HG02938 (cell line): Measurements from ENCODE around the gene ZDHHC14.
"Not testable (repeated sequence)": the region's sequence is repeated elsewhere in the genome, so short reads cannot be mapped to it uniquely, and the experiment has no call there.

Experiments
- ATAC-seq: cut with Tn5 transposase; IDR thresholded peaks from one replicate; pipeline ENCODE4 v1.9.1; 2021; ENCODE audit warnings: mild to moderate bottlenecking, moderate library complexity; ENCODE audit not compliant: unreplicated experiment

The ZDHHC14 gene

GRCh38 chr6:157561929-157562810 is 181.2 kb downstream of the ZDHHC14 start:
- peak; percentile 37 for ATAC-seq

- no peak for ATAC-seq
Observed at GRCh38 chr6:157562997-157563396, 182.0 kb downstream of the ZDHHC14 start.

DNA sequence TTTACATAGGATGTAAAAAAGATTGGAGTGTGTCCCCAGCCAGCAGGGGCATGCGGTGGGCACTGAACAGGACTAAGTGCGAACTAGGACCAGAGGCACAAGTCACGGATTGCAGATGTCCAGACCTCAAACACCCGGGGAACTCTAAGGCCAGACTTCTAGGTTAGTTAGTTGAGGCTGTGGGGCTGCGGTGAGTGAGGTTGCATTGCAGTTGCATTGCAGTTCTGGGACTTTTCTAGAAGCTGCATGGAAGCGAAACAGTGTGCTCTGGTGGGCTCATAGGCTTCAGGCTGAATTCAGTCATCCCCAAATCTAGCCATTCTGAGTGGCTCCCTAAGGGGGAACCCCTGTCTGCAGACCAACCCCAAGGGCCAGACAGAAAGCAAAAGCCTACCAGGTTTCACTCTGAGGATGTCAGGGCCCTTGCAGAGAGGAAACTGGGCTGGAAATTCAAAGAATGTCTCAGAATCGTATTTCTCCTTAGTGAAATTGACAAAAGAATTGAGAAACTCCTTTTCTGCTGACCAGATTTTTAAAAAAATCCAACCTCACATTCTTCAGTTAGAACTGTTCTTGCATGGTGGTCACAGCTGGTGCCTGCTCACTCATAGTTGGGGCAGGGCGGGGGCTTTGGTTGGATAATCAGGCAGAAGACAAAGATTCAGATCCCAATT is 182.8 kb downstream of the ZDHHC14 start:
- ATAC-seq = peak; percentile 71

DNA sequence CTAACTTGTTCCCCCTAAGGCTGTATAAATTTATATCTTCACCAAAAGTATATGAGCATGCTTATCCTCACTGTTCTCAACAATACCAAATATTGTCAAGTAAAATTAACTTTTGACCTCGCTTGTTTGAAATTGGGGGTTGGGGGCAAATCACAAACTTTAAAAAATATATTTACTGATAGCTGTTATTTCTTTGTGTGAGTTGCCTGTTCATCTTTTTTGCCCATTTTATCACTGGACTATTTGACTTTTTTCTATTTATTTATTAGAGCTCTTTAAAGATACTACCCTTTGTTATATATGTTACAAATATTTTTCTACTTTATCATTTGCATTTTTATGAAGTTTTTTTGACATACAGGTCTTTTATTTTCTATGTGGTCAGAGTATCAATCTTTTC is 187.7 kb downstream of the ZDHHC14 start:
- no peak for ATAC-seq

DNA sequence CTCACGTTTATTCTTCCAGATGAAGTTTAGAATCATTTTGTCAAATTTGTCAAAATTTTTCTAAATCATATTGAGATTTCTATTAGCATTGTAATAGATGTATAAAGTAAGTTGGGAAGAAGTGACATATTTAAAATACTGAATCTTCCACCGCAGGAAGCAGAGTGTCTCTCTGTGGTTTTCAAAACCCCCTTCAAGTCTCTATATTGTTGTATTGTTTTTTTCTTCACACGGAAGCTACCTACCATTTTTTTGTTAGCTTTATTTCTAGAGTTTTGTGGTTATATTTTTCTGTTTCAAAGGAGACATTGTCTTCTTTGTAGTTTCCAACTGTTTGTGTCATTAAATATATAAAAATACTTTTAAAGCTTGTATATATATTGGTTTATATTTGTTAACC is 188.6 kb downstream of the ZDHHC14 start:
- ATAC-seq = peak; percentile 63

DNA sequence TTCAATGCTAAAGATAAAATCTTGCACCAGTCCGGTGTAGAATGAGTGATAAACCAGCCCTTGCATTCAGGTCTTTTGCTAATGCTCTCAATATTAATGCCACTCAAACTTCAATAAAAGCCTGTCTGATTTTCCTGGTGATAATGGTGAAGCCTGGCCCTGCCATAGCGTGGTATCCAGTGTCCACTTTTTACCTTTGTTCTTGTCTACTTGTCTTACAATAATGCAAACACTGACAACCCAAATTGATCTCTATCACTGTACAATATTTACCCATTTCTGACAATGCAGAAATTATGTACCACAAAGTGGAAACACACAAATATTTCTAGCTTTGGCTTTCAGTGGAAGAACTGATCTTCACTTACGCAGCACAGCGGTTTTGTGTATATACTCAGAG is 189.1 kb downstream of the ZDHHC14 start:
- ATAC-seq = no peak

DNA sequence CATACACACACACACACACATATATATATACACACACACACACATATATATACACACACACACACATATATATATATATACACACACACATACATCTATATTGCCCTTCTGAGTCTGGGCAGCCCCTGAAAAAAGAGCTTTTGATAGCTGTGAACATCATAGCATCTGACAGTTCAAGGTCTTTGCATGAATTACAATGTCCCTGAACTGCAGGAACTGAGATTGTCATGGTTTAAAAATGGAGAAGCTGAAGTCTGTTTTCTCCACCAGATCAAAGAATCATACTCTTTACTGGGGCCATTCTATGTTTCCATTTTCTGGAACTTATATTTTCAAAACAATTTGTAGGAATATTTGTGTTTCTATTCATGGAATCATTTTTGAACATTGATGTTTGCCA is 189.8 kb downstream of the ZDHHC14 start:
- ATAC-seq = no peak

DNA sequence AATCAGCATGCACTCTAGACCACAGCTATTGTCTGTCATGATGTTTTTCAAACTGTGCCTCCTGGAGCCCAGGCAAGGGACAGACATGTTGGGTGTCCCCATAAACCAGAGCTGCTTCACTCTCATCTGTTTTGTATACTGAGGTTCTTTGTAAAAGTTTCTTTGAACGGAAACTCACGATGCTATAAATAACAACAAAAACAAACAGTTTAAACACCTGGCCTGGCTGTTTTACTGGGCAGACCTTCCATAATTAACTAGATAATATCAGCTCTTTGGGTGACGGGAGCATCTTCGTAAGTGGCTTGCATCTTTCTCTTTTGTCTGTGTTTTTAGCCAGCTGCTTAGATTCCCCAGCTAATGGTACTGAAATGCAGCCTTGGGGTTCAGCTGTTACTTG is 190.3 kb downstream of the ZDHHC14 start:
- ATAC-seq = no peak

DNA sequence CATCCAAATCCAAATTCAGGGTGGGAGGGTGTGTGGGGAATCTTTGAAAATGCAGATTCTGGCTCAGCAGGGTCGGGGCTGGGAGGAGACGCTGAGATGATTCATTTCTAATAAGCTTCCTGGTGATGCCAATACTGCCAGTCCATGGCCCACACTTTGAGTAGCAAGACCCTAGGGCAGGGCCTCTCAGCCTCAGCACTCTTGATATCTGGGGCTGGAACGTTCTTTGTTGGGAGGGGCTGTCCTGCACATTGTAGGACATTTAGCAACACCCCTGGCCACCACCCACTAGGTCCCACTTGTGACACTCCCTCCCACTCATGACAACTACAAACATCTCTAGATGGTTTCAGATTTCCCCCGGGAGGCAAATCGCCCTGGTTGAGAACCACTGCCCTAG is 191.0 kb downstream of the ZDHHC14 start:
- ATAC-seq = no peak

DNA sequence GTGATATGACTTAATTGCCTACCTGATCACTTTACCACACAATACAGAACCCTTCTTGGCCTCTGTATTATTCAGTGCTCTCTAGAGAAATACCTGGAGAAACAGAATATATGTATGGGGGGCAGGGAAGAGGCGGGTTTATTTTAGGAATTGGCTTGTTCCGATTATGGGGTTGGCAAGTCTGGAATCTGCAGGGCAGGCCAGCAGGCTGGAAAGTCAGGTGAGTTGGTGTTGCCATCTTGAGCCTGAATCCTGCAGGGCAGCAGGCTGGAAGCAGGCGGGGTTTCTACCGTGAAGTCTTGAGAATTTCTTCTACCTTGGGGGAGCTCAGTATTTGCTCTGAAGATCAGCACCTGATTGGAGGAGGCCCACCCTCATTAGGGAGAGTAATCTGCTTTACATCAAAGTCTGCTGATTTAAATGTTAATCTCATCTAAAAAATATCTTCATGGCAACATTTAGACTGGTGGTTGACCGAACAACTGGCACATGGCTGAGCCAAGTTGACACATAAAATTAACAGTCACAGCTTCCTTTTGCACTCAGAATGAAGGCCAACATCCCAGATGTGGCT is 193.9 kb downstream of the ZDHHC14 start:
- ATAC-seq = no peak

GRCh38 chr6:157575436-157576145 is 194.6 kb downstream of the ZDHHC14 start:
- no peak for ATAC-seq

GRCh38 chr6:157576991-157577390 is 196.0 kb downstream of the ZDHHC14 start:
- not testable (repeated sequence) for ATAC-seq

DNA sequence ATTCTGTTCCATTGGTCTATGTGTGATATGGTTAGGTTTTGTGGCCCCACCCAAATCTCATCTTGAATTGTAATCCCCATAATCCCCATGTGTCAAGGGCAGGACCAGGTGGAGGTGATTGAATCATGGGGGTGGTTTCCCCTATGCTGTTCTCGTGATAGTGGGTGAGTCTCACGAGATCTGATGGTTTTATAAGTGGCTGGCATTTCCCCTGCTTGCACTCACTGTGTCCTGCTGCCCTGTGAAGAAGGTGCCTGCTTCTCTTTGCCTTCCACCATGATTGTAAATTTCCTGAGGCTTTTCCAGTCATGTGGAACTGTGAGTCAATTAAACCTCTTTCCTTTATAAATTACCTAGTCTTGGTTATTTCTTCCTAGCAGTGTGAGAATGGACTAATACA is 197.5 kb downstream of the ZDHHC14 start:
- ATAC-seq = not testable (repeated sequence)

GRCh38 chr6:157579467-157580031 is 198.6 kb downstream of the ZDHHC14 start:
- no peak for ATAC-seq

DNA sequence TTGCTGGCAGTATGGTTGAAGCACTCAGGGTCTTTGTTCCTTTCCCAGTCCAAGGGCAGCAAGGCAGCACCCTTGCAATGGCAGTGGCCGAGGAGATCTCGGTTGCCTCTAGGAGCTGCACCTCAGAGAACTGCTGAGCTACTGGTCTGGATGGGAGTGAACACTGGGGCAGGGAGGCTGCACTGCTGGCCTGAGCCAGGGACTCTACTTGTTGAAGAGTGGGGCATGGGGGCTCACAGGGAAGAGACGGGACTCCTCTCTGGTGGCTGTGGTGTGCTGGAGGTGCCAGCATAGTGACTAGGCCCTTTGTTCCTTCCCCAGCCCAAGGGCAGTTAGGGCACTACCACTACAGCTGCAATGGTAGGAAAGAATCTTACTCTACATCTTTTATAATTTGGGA is 203.0 kb downstream of the ZDHHC14 start:
- no peak for ATAC-seq

DNA sequence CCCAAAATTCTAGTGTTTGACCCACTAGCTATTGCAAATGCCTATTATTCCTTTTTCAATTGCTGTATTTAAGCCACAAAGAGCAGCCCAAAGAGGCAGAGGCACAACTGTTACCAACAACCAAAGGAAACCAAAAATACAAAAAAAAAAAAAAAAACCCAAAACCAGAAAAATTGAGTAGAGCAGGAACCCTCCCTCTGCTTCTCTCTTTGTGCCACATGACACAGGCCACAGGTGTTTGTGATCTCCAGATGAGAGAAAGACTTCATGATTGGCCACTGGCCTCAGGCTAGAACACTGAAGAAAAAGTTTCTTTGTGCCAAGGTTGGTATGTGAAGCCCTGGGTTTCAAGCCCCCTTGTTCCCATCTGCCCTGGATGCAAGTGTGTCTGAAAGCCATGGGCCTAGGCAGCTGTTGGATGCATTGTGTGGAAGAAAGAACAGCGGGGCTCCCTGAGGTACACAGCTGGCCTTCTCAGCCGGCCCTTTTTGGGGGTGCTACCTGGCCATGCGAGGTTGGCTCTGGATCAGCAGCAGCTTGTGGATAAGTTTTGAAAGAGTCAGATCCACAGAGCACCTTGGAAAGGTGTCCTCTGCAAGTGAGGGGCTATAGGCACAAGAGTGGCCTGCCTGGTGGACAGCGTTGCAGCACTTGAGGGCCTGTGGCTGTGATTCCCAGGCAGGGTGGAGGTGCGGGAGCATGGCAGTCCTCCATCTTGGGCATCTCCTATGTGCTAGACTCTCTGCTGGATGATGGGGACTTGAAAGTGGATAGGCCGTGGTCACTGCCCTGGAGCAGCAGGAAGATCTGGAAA is 204.5 kb downstream of the ZDHHC14 start:
- no peak for ATAC-seq

GRCh38 chr6:157586088-157586414 is 205.1 kb downstream of the ZDHHC14 start:
- ATAC-seq = no peak

GRCh38 chr6:157586476-157587126 is 205.6 kb downstream of the ZDHHC14 start:
- ATAC-seq = no peak

- no peak for ATAC-seq
Observed at GRCh38 chr6:157587127-157587926, 206.3 kb downstream of the ZDHHC14 start.
